ENCODE data around the gene PIK3IP1. TPM values are rescaled to one million over a fixed set of nuclear protein-coding genes. Genes with fewer than 3 reads are reported as not detected.

Gene PIK3IP1
- total and polyA plus RNA-seq, 2 of the 8 experiments (the other 6 are each of a cell fraction or from before 2014, with no cell fraction given): 1.00 to 1.3 TPM

DNA sequence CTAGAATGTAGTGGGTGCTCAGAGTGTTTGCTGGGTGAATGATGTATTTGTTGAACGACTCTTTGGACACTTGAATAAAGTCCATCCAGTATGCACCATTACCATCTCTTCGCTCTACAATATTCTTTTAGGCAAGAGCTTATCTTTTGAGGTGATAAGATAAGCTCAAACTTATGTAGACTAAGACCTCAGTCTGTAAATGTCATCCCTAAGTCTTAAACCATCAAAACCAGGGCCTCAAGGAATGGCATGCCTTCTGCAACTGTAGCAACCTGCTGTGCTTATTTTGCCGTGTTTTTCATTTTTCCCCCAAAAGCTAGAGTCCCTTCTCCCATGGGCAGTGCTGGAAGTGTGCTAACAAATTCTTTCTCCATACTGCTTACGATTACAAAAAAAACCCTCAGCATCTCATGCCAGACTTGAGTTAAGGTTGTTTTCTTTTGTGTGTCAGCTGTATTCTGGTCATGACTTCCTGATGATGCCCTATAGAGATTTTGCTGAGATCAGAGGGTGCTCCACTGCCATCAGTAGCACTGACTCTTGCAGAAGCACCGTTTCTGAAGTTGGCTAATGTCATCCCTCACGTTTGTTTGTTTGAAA lies 52.4 kb downstream of the PIK3IP1 start:
- Histone ChIP-seq H2BK120ac (replicated peaks; ENCODE audit: low read depth, low read length) (no peak overlapping the region), H2BK15ac (ENCODE audit: low read length) (no peak overlapping the region), H3K4me2 (ENCODE audit: insufficient read depth in 1 of 2, low read depth in 2 of 2, low read length in 2 of 2) (no peak overlapping the region), H2AK5ac (ENCODE audit: low read depth, low read length) (no peak overlapping the region), H3K9me3 (ENCODE audit: insufficient read depth in 2 of 2, low read depth in 1 of 2, low read length in 1 of 2) (no peaks in the 10 kb centered on the region), H3K56ac (replicated peaks; ENCODE audit: insufficient read length, low read depth, low read length) (no peak overlapping the region), H3K9ac (replicated peaks in 1 of 4; ENCODE audit: extremely low read depth in 1 of 4, low read depth in 3 of 4, low read length in 3 of 4) (no peak overlapping the region), H4K20me1 (replicated peaks in 1 of 2; ENCODE audit: control insufficient read depth in 1 of 2, insufficient read depth in 2 of 2, low read length in 2 of 2) (peaks cover 5 to 6% of the 10 kb centered on the region in 2 experiments), H3K23ac (ENCODE audit: insufficient read length) (no peak overlapping the region), H2AFZ (ENCODE audit: low read length) (no peak overlapping the region), H3K23me2 (ENCODE audit: low read depth, low read length) (no peaks in the 10 kb centered on the region), H2BK5ac (ENCODE audit: low read depth, low read length) (no peak overlapping the region), H4K5ac (ENCODE audit: insufficient read length, low read depth, low read length) (no peak overlapping the region), H3K4me3 (ENCODE audit: extremely low read depth in 1 of 4, insufficient read depth in 2 of 4, low read depth in 3 of 4, low read length in 4 of 4) (no peak overlapping the region), H3K14ac (ENCODE audit: insufficient read length) (no peak overlapping the region), H3K4me1 (replicated peaks in 1 of 4; ENCODE audit: control insufficient read depth in 3 of 4, insufficient read depth in 4 of 4, low read length in 3 of 4) (peaks cover 4 to 21% (median 6%) of the 10 kb centered on the region in 4 experiments; a peak in 4 of 7 replicates), H4K8ac (ENCODE audit: extremely low read depth, insufficient read depth, low read length) (no peak overlapping the region), H3K4ac (replicated peaks; ENCODE audit: insufficient read length, low read depth, low read length) (no peak overlapping the region), H3K27ac (ENCODE audit: low read depth, low read length) (no peak overlapping the region), H2BK20ac (ENCODE audit: low read length) (no peak overlapping the region), H3K79me2 (ENCODE audit: control insufficient read depth in 1 of 2, insufficient read depth in 2 of 2, low read length in 2 of 2) (0 out of 4 replicates have a peak, but pooled peaks cover 0 to 3% of the 10 kb centered on the region in 2 experiments), H3K79me1 (ENCODE audit: low read depth, low read length) (0 out of 2 replicates have a peak, but pooled peaks cover 2% of the 10 kb centered on the region), H3K27me3 (replicated peaks in 1 of 4; ENCODE audit: control insufficient read depth in 3 of 4, extremely low read depth in 1 of 4, insufficient read depth in 3 of 4, low read length in 3 of 4) (no peaks in the 10 kb centered on the region), H3K36me3 (ENCODE audit: control insufficient read depth in 2 of 4, insufficient read depth in 4 of 4, low read length in 3 of 4) (peaks cover 0 to 3% (median 0%) of the 10 kb centered on the region in 4 experiments; a peak in 1 of 8 replicates), H3K18ac (ENCODE audit: extremely low read depth, low read length) (no peak overlapping the region), H4K91ac (replicated peaks; ENCODE audit: insufficient read length, low read length) (no peak overlapping the region), H2BK12ac (ENCODE audit: low read depth, low read length) (no peak overlapping the region)
- CTCF ChIA-PET (ENCODE audit: partially characterized antibody): interaction anchor here (0.7 to 2.2 kb wide), 7 partner anchors 8 to 41 kb away, joined by 3 to 15 read pairs (median 4); no protein-coding TSS in a partner anchor
- FAIRE-seq (no peak), DNase-seq (ENCODE audit: low read depth in 1 of 2, low spot score in 2 of 2) (no peak)
- TF ChIP-seq GABPA (IDR thresholded peaks at IDR 0.05; ENCODE audit: borderline replicate concordance, insufficient read depth, low read length) (no peak), CHD1 (IDR thresholded peaks at IDR 0.05; ENCODE audit: low read depth, low read length) (no peak), SIX5 (IDR thresholded peaks at IDR 0.05; ENCODE audit: low read depth, low read length) (no peak), CBX8 (IDR thresholded peaks at IDR 0.05; ENCODE audit: borderline replicate concordance, low read depth, low read length) (no peak)
- TF ChIP-seq, protein P1, sequence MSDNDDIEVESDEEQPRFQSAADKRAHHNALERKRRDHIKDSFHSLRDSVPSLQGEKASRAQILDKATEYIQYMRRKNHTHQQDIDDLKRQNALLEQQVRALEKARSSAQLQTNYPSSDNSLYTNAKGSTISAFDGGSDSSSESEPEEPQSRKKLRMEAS (IDR thresholded peaks at IDR 0.05): no peak
- 94% methylated on average over 6 of the region's 6 CpGs; no CpG with 5 or more reads in 1 of the 2 experiments for WGBS, 2 experiments (ENCODE audit: extremely low coverage in 1 of 2, insufficient coverage in 1 of 2, insufficient read length in 1 of 2, insufficient replicate concordance in 2 of 2, low coverage in 1 of 2, low lambda C conversion rate in 2 of 2, missing lambda C conversion rate in 1 of 2)
- POLR2A ChIA-PET (ENCODE audit: partially characterized antibody): interaction anchor here (0.7 to 2.7 kb wide), 3 partner anchors 9 to 12 kb away, joined by 3 to 9 read pairs (median 4); no protein-coding TSS in a partner anchor
